ACC112 (cell line): ENCODE measurements around the gene TCF7L1.

Experiments
- H2AFZ ChIP-seq: fragments of 200-600 bp; sonication (generic); one replicate; pipeline ENCODE4 v1.6.0; 2017; ENCODE audit warnings: antibody characterized with exemption, low read length; ENCODE audit not compliant: unreplicated experiment
- H3K27ac ChIP-seq: fragments of 200-600 bp; sonication (generic); 2 replicates; pipeline ENCODE4 v1.5.1; 2014; ENCODE audit warnings: low read depth, mild to moderate bottlenecking, antibody characterized with exemption, low read length, moderate library complexity
- H3K27me3 ChIP-seq: fragments of 200-600 bp; sonication (generic); 2 replicates; pipeline ENCODE4 v1.6.1; 2014; ENCODE audit warnings: mild to moderate bottlenecking, antibody characterized with exemption, low read length, moderate library complexity, mixed read lengths; ENCODE audit not compliant: insufficient read depth
- H3K36me3 ChIP-seq: fragments of 200-600 bp; sonication (generic); 2 replicates; pipeline ENCODE4 v1.6.1; 2016; ENCODE audit warnings: mild to moderate bottlenecking, antibody characterized with exemption, low read length, moderate library complexity, mixed read lengths; ENCODE audit not compliant: insufficient read depth
- H3K4me1 ChIP-seq: fragments of 200-600 bp; sonication (generic); one replicate; pipeline ENCODE4 v1.6.1; 2016; ENCODE audit warnings: low read length, mixed read lengths; ENCODE audit not compliant: insufficient read depth, unreplicated experiment, control insufficient read depth
- H3K4me3 ChIP-seq: fragments of 200-600 bp; sonication (generic); 2 replicates; pipeline ENCODE4 v1.5.1; 2014; ENCODE audit warnings: mild to moderate bottlenecking, low read depth, low read length
- H3K79me2 ChIP-seq: fragments of 200-600 bp; sonication (generic); one replicate; pipeline ENCODE4 v1.6.0; 2016; ENCODE audit warnings: low read length; ENCODE audit not compliant: control insufficient read depth, unreplicated experiment, insufficient read depth

Gene TCF7L1

DNA sequence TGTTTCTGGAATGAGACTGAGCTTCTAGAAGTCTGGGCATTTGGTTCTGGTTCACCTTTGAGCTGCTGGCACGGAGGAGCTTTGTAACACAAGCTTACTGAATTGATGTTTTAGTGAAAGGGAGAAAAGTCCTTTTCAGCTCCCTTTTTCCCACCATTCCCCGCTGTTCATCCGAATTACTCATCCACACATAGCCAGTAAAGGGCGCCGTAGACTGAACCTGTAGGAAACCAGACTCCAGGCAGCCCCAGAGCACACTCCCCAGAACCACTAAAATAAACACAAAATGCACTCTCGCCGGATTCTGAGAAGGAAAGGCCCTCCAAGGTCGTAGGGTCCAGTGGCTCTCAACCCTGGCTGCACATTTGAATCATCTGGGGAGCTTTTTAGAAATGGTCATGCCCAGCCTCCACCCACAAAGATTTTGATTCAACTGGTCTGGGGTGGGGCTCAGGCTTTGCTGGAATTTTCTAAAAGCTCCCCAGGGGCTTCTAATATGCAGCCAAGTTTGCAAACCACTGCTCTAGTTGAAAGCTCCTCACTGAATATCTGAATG, 29.6 kb downstream of the TCF7L1 start:
- Histone ChIP-seq H3K79me2 (no peaks in the 10 kb centered on the region), H2AFZ (peak overlapping the region; percentile 77), H3K36me3 (no peaks in the 10 kb centered on the region), H3K27me3 (no peaks in the 10 kb centered on the region), H3K4me1 (peaks cover 27% of the 10 kb centered on the region), H3K4me3 (peak overlapping the region; percentile 9), H3K27ac (peak overlapping the region; percentile 68)

DNA sequence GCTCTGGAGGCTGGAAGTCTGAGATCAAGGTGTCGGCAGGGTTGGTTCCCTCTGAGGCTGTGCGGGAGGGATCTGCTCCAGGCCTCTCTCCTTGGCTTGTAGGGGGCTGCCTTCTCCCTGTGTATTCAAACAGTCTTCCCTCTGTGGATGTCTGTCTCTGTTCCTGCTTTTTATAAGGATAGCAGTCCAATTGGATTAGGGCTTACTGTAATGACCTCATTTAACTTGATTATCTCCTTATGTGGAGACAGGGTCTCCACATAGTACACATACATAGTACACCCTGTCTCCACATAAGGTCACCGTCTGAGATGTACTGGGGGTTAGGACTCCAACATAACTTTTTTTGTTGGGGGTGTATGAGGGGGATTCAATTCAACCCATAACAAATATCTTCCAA, 30.5 kb downstream of the TCF7L1 start:
- Histone ChIP-seq H2AFZ (no peak overlapping the region), H3K4me1 (peaks cover 27% of the 10 kb centered on the region), H3K79me2 (no peaks in the 10 kb centered on the region), H3K4me3 (no peak overlapping the region), H3K27me3 (no peaks in the 10 kb centered on the region), H3K27ac (peak overlapping the region; percentile 68; the same call in 1 of the 2 replicates), H3K36me3 (no peaks in the 10 kb centered on the region)

DNA sequence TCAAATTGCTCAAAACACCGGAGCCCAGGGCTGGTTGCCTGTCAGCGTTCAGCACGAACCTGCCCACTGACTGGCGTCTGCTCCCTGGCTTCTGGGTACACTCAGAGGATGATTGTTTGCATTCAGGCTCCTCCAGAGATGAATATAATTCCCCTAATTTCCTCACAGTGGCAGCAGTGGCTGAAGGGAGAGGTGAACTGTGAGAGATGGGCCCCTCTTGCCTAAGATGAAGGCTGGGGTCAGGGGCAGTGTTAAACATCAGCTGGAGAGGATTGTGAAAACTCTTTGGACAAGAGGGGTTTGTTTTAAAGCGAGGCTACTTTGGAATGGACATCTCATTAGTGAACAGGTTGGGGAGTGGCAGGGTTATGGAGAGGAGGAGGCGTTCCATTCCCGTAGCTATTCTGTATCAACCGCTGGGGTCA, 31.0 kb downstream of the TCF7L1 start:
- Histone ChIP-seq H2AFZ (no peak overlapping the region), H3K27ac (no peak overlapping the region), H3K4me3 (no peak overlapping the region), H3K79me2 (no peaks in the 10 kb centered on the region), H3K36me3 (no peaks in the 10 kb centered on the region), H3K4me1 (peaks cover 27% of the 10 kb centered on the region), H3K27me3 (no peaks in the 10 kb centered on the region)

DNA sequence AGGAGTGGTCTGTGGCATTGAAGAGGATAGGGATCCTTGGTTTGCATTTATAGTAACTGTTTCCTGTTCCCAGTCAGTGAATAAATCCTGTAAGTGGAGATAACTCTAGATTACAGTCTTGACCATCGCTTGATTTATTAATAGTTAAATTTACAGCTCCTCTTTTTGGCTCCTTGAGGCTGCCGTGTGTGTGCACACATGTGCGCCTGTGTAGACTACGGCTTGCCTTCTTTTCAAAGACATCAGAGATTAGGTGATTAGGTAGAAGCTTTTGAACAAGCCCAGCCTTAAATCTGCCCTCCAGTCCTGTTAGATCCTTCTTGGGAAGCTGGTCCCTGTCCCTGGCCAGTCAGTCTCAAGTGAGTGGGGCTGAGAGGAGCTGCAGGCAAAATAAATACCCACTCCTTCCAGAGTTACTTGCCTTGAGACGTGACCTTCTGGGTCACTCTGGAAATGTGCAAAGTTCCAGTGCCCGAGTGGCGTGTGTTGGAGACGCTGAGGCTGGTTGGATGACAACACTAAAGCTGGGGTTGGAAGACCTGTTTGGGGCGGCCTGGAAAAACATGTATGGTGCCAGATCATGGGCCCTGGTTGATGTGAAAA, 32.0 kb downstream of the TCF7L1 start:
- H3K4me3 ChIP-seq: no peak overlapping the region
- H3K79me2 ChIP-seq: no peaks in the 10 kb centered on the region
- H3K36me3 ChIP-seq: no peaks in the 10 kb centered on the region
- H2AFZ ChIP-seq: no peak overlapping the region
- H3K27me3 ChIP-seq: no peaks in the 10 kb centered on the region
- no peak overlapping the region for H3K27ac ChIP-seq
- peaks cover 27% of the 10 kb centered on the region for H3K4me1 ChIP-seq

DNA sequence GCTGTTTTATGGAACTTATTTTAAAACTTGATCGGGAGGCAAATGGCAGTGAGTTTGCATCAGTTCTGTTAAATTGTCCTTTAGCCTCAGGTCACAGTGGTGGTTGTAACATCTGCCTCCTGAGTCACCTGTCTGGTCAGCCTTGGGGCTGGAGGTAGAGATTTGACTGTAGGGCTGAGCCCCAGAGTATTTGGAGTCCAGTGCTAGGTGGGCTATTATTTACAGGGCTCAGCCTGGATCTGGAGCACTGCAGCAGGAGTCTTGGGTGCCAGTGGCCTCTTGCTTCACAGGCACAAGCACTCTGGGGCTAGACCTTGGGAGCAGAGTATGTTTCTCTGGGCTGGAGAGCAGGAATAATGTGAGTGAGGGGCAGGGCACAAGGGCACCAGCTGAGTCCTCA, 32.8 kb downstream of the TCF7L1 start:
- peaks cover 27% of the 10 kb centered on the region for H3K4me1 ChIP-seq
- no peak overlapping the region for H3K4me3 ChIP-seq
- H3K79me2 ChIP-seq: no peaks in the 10 kb centered on the region
- no peaks in the 10 kb centered on the region for H3K27me3 ChIP-seq
- H3K27ac ChIP-seq: no peak overlapping the region
- no peaks in the 10 kb centered on the region for H3K36me3 ChIP-seq
- H2AFZ ChIP-seq: no peak overlapping the region

DNA sequence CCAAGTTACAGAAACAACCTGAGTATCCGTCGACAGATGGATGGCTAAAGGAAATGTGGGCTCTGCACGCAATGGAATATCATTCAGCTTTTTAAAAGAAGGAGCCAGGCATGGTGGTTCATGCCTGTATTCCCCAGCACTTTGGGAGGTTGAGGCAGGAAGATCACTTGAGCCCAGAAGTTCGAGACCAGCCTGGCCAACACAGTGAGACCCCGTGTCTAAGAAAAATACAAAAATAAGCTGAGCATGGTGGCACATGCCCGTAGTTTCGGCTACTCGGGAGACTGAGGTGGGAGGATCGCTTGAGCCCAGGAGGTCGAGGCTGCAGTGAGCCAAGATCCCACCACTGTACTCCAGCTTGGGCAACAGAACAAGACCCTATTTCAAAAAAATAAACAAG, 34.3 kb downstream of the TCF7L1 start:
- no peak overlapping the region for H2AFZ ChIP-seq
- peaks cover 17% of the 10 kb centered on the region for H3K4me1 ChIP-seq
- no peaks in the 10 kb centered on the region for H3K79me2 ChIP-seq
- no peak overlapping the region for H3K27ac ChIP-seq
- H3K36me3 ChIP-seq: no peaks in the 10 kb centered on the region
- H3K4me3 ChIP-seq: no peak overlapping the region
- H3K27me3 ChIP-seq: no peaks in the 10 kb centered on the region

DNA sequence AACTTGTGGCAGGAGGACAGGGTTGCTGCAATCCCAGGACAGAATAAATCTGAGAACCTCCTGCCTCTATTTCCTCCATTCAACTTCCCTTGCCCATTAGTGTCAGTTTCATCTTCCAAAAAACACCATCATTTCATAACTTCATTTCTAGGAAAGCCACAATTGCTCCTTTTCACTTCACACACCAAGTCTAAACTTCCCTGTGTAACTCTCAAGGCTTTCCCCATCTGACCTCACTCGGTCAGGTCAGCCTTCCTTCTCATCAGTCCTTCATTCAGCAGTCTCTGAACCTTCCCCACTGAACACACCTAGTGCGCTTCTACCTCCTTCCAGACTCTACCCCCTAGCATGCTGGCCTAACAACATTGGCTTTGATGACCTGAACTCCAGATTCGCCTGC, 35.8 kb downstream of the TCF7L1 start:
- Histone ChIP-seq H2AFZ (no peak overlapping the region), H3K27me3 (no peaks in the 10 kb centered on the region), H3K79me2 (no peaks in the 10 kb centered on the region), H3K4me3 (no peak overlapping the region), H3K4me1 (peaks cover 2% of the 10 kb centered on the region), H3K36me3 (no peaks in the 10 kb centered on the region), H3K27ac (no peak overlapping the region)

DNA sequence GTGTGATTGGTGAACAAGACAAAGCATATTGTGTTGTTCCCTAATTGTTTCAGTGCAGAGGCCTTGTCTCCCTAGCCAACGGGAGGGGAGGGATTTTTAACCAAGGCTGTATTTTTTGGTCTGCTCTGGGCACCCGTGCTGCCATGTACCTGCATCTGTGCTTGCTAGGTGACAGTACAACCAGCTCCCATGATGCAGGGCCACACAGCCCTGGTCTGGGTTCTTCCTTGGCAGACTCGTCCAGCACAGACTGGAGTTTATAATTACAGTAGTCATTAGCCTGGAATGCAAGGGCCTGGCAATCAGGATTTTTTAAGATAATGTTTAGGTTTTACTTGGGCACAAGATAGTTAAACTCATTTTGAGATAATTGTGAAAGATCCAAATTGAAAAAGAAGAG, 36.4 kb downstream of the TCF7L1 start:
- H3K27ac ChIP-seq: no peak overlapping the region
- H3K79me2 ChIP-seq: no peaks in the 10 kb centered on the region
- no peaks in the 10 kb centered on the region for H3K27me3 ChIP-seq
- H2AFZ ChIP-seq: no peak overlapping the region
- H3K36me3 ChIP-seq: no peaks in the 10 kb centered on the region
- H3K4me3 ChIP-seq: no peak overlapping the region
- no peaks in the 10 kb centered on the region for H3K4me1 ChIP-seq

DNA sequence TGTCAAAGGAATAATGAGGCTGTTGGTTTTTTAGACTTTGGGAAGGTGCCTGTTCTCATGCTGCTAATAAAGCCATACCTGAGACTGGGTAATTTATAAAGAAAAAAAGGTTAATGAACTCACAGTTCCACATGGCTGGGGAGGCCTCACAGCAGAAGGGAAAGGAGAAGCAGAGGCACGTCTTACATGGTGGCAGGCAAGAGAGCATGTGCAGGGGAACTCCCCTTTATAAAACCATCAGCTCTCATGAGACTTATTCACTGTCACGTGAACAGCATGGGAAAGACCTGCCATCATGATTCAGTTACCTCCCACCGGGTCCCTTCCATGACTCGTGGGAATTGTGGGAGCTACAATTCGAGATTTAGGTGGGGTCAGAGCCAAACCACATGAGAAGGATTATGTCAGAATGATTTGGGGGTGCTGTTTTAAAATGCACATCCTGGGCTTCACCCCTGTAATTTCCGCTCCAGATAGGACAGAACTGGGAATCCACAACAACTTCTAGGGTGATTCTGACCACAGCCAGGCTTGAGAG, 37.8 kb downstream of the TCF7L1 start:
- Histone ChIP-seq H3K27ac (no peak overlapping the region), H3K36me3 (no peaks in the 10 kb centered on the region), H3K4me3 (no peak overlapping the region), H3K4me1 (peaks cover 8% of the 10 kb centered on the region), H3K27me3 (no peaks in the 10 kb centered on the region), H2AFZ (no peak overlapping the region), H3K79me2 (no peaks in the 10 kb centered on the region)

DNA sequence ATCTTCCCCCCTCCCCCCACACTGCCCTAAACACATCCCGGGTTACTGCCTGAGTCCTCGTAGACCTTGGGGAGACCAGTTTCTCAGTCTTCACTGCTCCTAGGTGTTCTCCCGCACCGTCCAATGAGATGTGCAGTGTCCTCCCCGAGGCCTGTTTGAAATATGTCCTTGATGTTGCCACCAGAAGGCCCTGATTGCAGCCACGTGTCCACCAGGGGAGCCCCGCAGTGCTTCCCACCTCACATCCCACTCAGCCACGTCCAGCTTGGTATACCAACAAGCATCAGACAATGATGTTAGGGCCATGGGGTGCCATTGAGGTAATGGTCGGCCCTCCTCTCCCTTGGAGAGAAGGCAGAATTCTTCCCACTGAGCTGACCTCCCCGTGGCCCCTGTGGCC, 38.7 kb downstream of the TCF7L1 start:
- Histone ChIP-seq H3K27me3 (no peaks in the 10 kb centered on the region), H3K36me3 (no peaks in the 10 kb centered on the region), H3K4me3 (no peak overlapping the region), H2AFZ (no peak overlapping the region), H3K4me1 (peaks cover 10% of the 10 kb centered on the region), H3K27ac (no peak overlapping the region), H3K79me2 (no peaks in the 10 kb centered on the region)

DNA sequence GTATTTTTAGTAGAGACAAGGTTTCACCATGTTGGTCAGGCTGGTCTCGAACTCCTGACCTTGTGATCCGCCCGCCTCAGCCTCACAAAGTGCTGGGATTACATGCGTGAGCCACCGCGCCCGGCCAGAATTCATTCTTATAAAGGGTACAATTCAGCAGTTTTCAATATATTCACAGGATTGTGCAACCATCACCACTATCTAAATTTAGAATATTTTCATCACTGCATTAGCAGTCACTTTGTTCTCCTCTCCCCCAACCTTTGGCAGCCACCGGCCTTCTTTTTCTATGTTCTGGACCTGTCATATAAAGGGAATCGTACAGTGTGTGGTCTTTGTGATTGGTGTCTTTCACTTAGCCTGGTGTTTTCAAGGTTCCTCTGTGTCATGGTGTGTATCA, 40.7 kb downstream of the TCF7L1 start:
- H3K27ac ChIP-seq: no peak overlapping the region
- no peaks in the 10 kb centered on the region for H3K79me2 ChIP-seq
- H3K4me1 ChIP-seq: peaks cover 10% of the 10 kb centered on the region

More for the DNA sequence above, 40.7 kb downstream of the TCF7L1 start:
- Histone ChIP-seq H3K27me3 (no peaks in the 10 kb centered on the region), H3K4me3 (no peak overlapping the region), H2AFZ (no peak overlapping the region), H3K36me3 (no peaks in the 10 kb centered on the region)
